Right lobe of liver (tissue), 6 donors: Measurements from ENCODE around the gene PDE6A. TPM values are rescaled to one million over a fixed set of nuclear protein-coding genes. Genes with fewer than 3 reads are reported as not detected.

Experiments
- ATAC-seq, 4 donors: fragments of 200-7000 bp; cut with Tn5 transposase; one replicate each; pipeline ENCODE4 v1.9.1; 2020; ENCODE audit warnings: mild to moderate bottlenecking in 4 of 4, moderate library complexity in 4 of 4
- DNase-seq, 3 donors: peaks; one replicate each; pipeline ENCODE4 v3.0.0-alpha.2; 2020
- H3K27ac ChIP-seq, 3 donors: fragments of 200-600 bp; one replicate each; pipeline ENCODE4 v1.8.0; 2022
- H3K27me3 ChIP-seq, 2 donors: fragments of 200-600 bp; one replicate each; pipeline ENCODE4 v1.8.0; 2022
- H3K36me3 ChIP-seq, 4 donors: fragments of 200-600 bp; sonication (generic) in 1 of 4; one replicate each; pipeline versions ENCODE4 v1.5.1 to v1.8.0; 2017 to 2022; ENCODE audit warnings: control low read depth in 1 of 4
- H3K4me1 ChIP-seq, 4 donors: fragments of 200-600 bp; sonication (generic) in 1 of 4; one replicate each; pipeline versions ENCODE4 v1.5.1 to v1.8.0; 2017 to 2022; ENCODE audit warnings: control low read depth in 1 of 4
- H3K4me3 ChIP-seq, 3 donors: fragments of 200-600 bp; one replicate each; pipeline ENCODE4 v1.8.0; 2022
- H3K9me3 ChIP-seq, 4 donors: fragments of 200-600 bp; sonication (generic) in 1 of 4; one replicate each; pipeline versions ENCODE4 v1.5.1 to v1.8.0; 2017 to 2022; ENCODE audit warnings: control low read depth in 1 of 4
- CTCF ChIP-seq, 4 donors: fragments of 200-600 bp in 3 of 4; fragments of 450-650 bp in 1 of 4; IDR thresholded peaks; one replicate each; pipeline versions ENCODE4 v1.5.1 to v1.8.0; 2016 to 2022; ENCODE audit warnings: antibody characterized with exemption in 4 of 4, mild to moderate bottlenecking in 2 of 4
- POLR2A ChIP-seq: fragments of 450-650 bp; IDR thresholded peaks from one replicate; pipeline ENCODE4 v1.6.1; 2017; ENCODE audit warnings: antibody characterized with exemption, mild to moderate bottlenecking
- WGBS: methylation state at CpG from one replicate; pipeline ENCODE4 v1.1.6; 2018; ENCODE audit warnings: low coverage, low lambda C conversion rate; ENCODE audit not compliant: insufficient coverage; ENCODE audit errors: missing lambda C conversion rate; 5-methylcytosine and 5-hydroxymethylcytosine counted together
- intact Hi-C, 2 donors: fragments of 100-400 bp; cut with DNase I; formaldehyde crosslinking; loops; one replicate each; pipeline versions ENCODE4 v1.11.2 to v1.14.1; 2022
- total RNA-seq, 6 experiments: library from RNA; depleted of rRNA in 2 of 6; stranded (reverse); fragments of >200 nt in 2 of 6; fragmentation: NEBNext Ultra II Directional in 3 of 6; extraction: Animal tissue kit (Norgen Biotek cat#: 25700) in 3 of 6; gene quantifications; one replicate each; pipeline versions ENCODE4 v1.1.0 to v1.2.4, GENCODE V29; 2016 to 2023
- donor health status: DM: no; HTN: yes; CAD: no.
- donor health status: DM: no; HTN: no; CAD: no.
- donor health status: DM: no; HTN: no; CAD: no.
- donor health status: DM: no; HTN: yes; CAD: no.
- donor health status: DM: no; HTN: yes; CAD: no.

The PDE6A gene
- total RNA-seq, 6 experiments from 2014 or later, result not detected

DNA sequence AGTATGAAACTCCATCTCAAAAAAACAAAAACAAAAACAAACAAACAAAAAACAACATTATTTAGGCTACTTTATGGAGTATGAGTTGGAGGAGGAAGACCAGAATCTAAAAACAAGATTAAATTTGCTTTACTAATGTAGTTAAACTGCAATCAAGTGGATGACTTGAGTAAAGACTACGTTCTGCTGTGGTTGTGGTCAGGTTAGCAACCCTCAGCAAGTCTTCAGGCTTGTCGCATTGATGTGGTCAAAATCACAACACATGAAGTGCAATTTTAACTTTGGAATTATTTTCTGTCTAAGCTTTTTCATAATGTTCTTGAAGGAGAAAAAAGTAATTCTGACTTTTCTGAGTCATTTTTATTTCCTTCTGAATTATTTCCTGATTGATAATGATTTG, 43.1 kb downstream of the PDE6A start:
- TF ChIP-seq POLR2A, result no peak
- TF ChIP-seq CTCF (IDR thresholded peaks at IDR 0.05), result no peak
- intact Hi-C loops, result no loop called here
- Histone ChIP-seq H3K4me3 (no peak overlapping the region), H3K27me3 (no peaks in the 10 kb centered on the region), H3K36me3 (no peaks in the 10 kb centered on the region), H3K9me3 (no peaks in the 10 kb centered on the region), H3K27ac (no peak overlapping the region), H3K4me1 (no peaks in the 10 kb centered on the region)
- ATAC-seq, result no peak
- 58% methylated on average over 2 of the region's 2 CpGs for WGBS
- no peak for DNase-seq

GRCh38 chr5:149900390-149900789, 44.2 kb downstream of the PDE6A start:
- Histone ChIP-seq H3K4me3 (no peak overlapping the region), H3K9me3 (no peaks in the 10 kb centered on the region), H3K27me3 (no peaks in the 10 kb centered on the region), H3K27ac (no peak overlapping the region), H3K36me3 (no peaks in the 10 kb centered on the region), H3K4me1 (no peaks in the 10 kb centered on the region)
- 44% methylated on average over 2 of the region's 2 CpGs for WGBS
- TF ChIP-seq CTCF (IDR thresholded peaks at IDR 0.05), result no peak
- TF ChIP-seq POLR2A, result no peak
- ATAC-seq, result no peak
- intact Hi-C loops, result no loop called here
- no peak for DNase-seq

DNA sequence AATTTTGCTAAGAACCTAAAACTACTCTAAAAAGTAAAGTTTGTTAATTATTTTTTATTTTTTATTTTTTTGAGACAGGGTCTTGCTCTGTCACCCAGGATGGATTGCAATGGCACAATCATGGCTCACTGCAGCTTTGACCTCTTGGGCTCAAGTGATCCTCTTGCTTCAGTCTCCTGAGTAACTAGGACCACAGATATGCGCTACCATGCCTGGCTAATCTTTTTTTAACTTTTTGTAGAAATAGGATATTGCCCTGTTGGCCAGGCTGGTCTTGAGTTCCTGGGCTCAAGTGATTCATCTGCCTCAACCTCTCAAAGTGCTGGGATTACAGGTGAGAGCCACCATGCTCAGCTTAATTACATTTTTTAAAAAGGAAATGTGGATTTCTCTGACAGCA, 45.8 kb downstream of the PDE6A start:
- Histone ChIP-seq H3K4me3 (no peak overlapping the region), H3K27ac (no peak overlapping the region), H3K4me1 (no peaks in the 10 kb centered on the region), H3K36me3 (no peaks in the 10 kb centered on the region), H3K9me3 (no peaks in the 10 kb centered on the region), H3K27me3 (no peaks in the 10 kb centered on the region)
- DNase-seq (no peak), ATAC-seq (no peak)
- WGBS, result 83% methylated on average over 1 of the region's 1 CpG
- intact Hi-C loops, result no loop called here
- TF ChIP-seq CTCF (IDR thresholded peaks at IDR 0.05) (no peak), POLR2A (no peak)

DNA sequence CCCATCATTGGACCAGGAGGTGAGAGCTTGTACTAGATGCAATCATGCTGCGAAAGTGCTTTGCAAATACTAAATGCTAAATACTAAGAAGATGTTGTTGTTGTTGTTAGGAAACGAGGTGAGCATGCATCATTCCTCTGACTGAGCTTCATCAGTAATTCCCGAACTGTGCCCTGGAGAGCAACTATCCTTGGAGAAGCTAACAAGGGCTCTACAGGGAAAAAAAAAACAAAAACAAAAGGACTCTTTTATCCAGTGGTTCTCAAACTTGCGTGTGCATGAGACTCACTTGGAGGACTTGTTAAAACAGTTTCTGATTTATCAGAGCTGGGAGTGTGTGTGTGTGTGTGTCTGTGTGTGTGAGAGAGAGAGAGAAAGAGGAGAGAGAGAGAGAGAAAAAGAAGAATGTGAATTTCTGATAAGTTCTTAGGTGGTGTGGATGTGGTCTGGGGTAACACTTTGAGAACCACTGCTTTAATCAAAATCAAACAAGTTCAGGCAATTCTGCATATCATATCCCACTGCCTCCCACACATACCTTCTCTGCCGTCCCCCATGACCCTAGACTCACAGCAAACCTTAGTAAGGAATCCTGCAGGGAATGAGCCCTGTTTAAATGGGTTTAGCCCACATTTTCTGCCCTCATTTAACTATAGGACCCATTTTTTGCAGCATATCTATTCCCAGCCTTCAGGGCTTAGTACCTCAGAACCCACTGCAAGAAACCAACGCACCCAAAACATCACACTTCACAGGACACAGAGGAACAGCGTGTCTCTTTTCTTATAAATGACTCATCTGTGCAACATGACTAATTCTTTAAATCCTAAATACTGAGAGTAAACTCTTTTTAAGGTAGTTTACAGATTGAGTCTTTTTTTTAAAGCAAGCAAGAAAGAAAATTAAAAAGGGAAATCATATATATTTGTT, 48.9 kb downstream of the PDE6A start:
- Histone ChIP-seq H3K4me1 (no peaks in the 10 kb centered on the region), H3K36me3 (no peaks in the 10 kb centered on the region), H3K27ac (no peak overlapping the region), H3K4me3 (no peak overlapping the region), H3K27me3 (no peaks in the 10 kb centered on the region), H3K9me3 (no peaks in the 10 kb centered on the region)
- TF ChIP-seq POLR2A, result no peak
- no peak for TF ChIP-seq CTCF (IDR thresholded peaks at IDR 0.05)
- intact Hi-C loops, result no loop called here
- DNase-seq (no peak), ATAC-seq (no peak)
- 49% methylated on average over 7 of the region's 7 CpGs for WGBS
